ENCODE measurements around the gene NOXA1. TPM values are rescaled to one million over a fixed set of nuclear protein-coding genes. Genes with fewer than 3 reads are reported as not detected.
"Not testable (repeated sequence)": the region's sequence is repeated elsewhere in the genome, so short reads cannot be mapped to it uniquely, and the experiment has no call there.

NOXA1 gene
- total and polyA plus RNA-seq, 2 donors (not counting 1 experiment from before 2014, with no cell fraction given) = 0.08 to 0.66 TPM

GRCh38 chr9:137383784-137384756, 39.1 kb upstream of the NOXA1 start:
- Histone ChIP-seq H4K20me1 (ENCODE audit: control insufficient read depth, extremely low read depth, insufficient read depth, low read length) (no peaks in the 10 kb centered on the region), H3K4me2 (ENCODE audit: extremely low read depth, insufficient read depth, low read length) (no peak overlapping the region), H3K27ac (ENCODE audit: insufficient read depth, low read length) (no peak overlapping the region), H2AFZ (ENCODE audit: low read length) (no peak overlapping the region), H3K36me3 (ENCODE audit: control insufficient read depth, insufficient read depth, low read length) (no peaks in the 10 kb centered on the region), H3K4me1 (ENCODE audit: control insufficient read depth, extremely low read depth, insufficient read depth, low read length) (no peaks in the 10 kb centered on the region), H3K9me3 (ENCODE audit: control insufficient read depth, insufficient read depth, low read depth, low read length) (no peaks in the 10 kb centered on the region), H3K79me2 (ENCODE audit: control insufficient read depth, insufficient read depth, low read length) (no peaks in the 10 kb centered on the region), H3K27me3 (ENCODE audit: control insufficient read depth, insufficient read depth, low read length) (no peaks in the 10 kb centered on the region), H3K9ac (ENCODE audit: insufficient read depth, low read length) (no peak overlapping the region), H3K4me3 (replicated peaks in 1 of 4; ENCODE audit: control extremely low read depth in 1 of 4, insufficient read depth in 1 of 4, low read depth in 3 of 4, low read length in 4 of 4) (no peak overlapping the region)
- peak; percentile 30 to 66 for DNase-seq (ENCODE audit: low read depth in 2 of 2)
- TF ChIP-seq EZH2 (IDR thresholded peaks at IDR 0.05; ENCODE audit: low read length, missing control alignments) = no peak
- TF ChIP-seq CTCF (conservative IDR thresholded peaks at IDR 0.05 in 1 of 2, IDR thresholded peaks at IDR 0.05 in 1 of 2; ENCODE audit: low read depth in 1 of 2, low read length in 2 of 2) = no peak

- no peaks in the 10 kb centered on the region for H3K79me2 ChIP-seq (ENCODE audit: control insufficient read depth, insufficient read depth, low read length)
- H3K4me3 ChIP-seq (replicated peaks in 1 of 4; ENCODE audit: control extremely low read depth in 1 of 4, insufficient read depth in 1 of 4, low read depth in 3 of 4, low read length in 4 of 4) = no peak overlapping the region
- H2AFZ ChIP-seq (ENCODE audit: low read length) = no peak overlapping the region
- H3K27me3 ChIP-seq (ENCODE audit: control insufficient read depth, insufficient read depth, low read length) = no peaks in the 10 kb centered on the region
- no peaks in the 10 kb centered on the region for H3K9me3 ChIP-seq (ENCODE audit: control insufficient read depth, insufficient read depth, low read depth, low read length)
- no peaks in the 10 kb centered on the region for H3K36me3 ChIP-seq (ENCODE audit: control insufficient read depth, insufficient read depth, low read length)
- H3K4me2 ChIP-seq (ENCODE audit: extremely low read depth, insufficient read depth, low read length) = no peak overlapping the region
- H3K27ac ChIP-seq (ENCODE audit: insufficient read depth, low read length) = no peak overlapping the region
- DNase-seq (ENCODE audit: low read depth in 2 of 2) = no peak
- no peak for TF ChIP-seq CTCF (conservative IDR thresholded peaks at IDR 0.05 in 1 of 2, IDR thresholded peaks at IDR 0.05 in 1 of 2; ENCODE audit: low read depth in 1 of 2, low read length in 2 of 2)
- TF ChIP-seq EZH2 (IDR thresholded peaks at IDR 0.05; ENCODE audit: low read length, missing control alignments) = no peak
- no peak overlapping the region for H3K9ac ChIP-seq (ENCODE audit: insufficient read depth, low read length)
- no peaks in the 10 kb centered on the region for H3K4me1 ChIP-seq (ENCODE audit: control insufficient read depth, extremely low read depth, insufficient read depth, low read length)
- H4K20me1 ChIP-seq (ENCODE audit: control insufficient read depth, extremely low read depth, insufficient read depth, low read length) = no peaks in the 10 kb centered on the region
Observed at GRCh38 chr9:137385061-137385655, 38.0 kb upstream of the NOXA1 start.

- not testable (repeated sequence) for H3K9ac ChIP-seq (ENCODE audit: insufficient read depth, low read length); DNase-seq (ENCODE audit: low read depth in 2 of 2); H2AFZ ChIP-seq (ENCODE audit: low read length); H3K36me3 ChIP-seq (ENCODE audit: control insufficient read depth, insufficient read depth, low read length); H3K4me2 ChIP-seq (ENCODE audit: extremely low read depth, insufficient read depth, low read length); H3K9me3 ChIP-seq (ENCODE audit: control insufficient read depth, insufficient read depth, low read depth, low read length); H3K27me3 ChIP-seq (ENCODE audit: control insufficient read depth, insufficient read depth, low read length); H3K4me1 ChIP-seq (ENCODE audit: control insufficient read depth, extremely low read depth, insufficient read depth, low read length); H3K79me2 ChIP-seq (ENCODE audit: control insufficient read depth, insufficient read depth, low read length); H3K4me3 ChIP-seq (replicated peaks in 1 of 4; ENCODE audit: control extremely low read depth in 1 of 4, insufficient read depth in 1 of 4, low read depth in 3 of 4, low read length in 4 of 4); H3K27ac ChIP-seq (ENCODE audit: insufficient read depth, low read length); H4K20me1 ChIP-seq (ENCODE audit: control insufficient read depth, extremely low read depth, insufficient read depth, low read length)
Observed at GRCh38 chr9:137386507-137387113, 36.6 kb upstream of the NOXA1 start.

All from fibroblast of lung (primary cell).